BLaER1 treated with 17β-estradiol and CSF1 and Interleukin-3, amounts not matched to agents 10 nM and 100 nM (cell line): ENCODE data around the gene SSBP2.

Experiments used
- H3K27ac ChIP-seq, 11 experiments: shearing (Covaris generic); formaldehyde crosslinking; 2 replicates each; pipeline ENCODE4 v1.8.1; 2022
- H3K27me3 ChIP-seq, 11 experiments: shearing (Covaris generic); formaldehyde crosslinking; 2 replicates each; pipeline ENCODE4 v1.8.1; 2022
- H3K36me3 ChIP-seq, 11 experiments: shearing (Covaris generic); formaldehyde crosslinking; 2 replicates each; pipeline ENCODE4 v1.8.1; 2022
- H3K4me1 ChIP-seq, 10 experiments: shearing (Covaris generic); formaldehyde crosslinking; 2 replicates each; pipeline ENCODE4 v1.8.1; 2022
- H3K4me2 ChIP-seq, 11 experiments: shearing (Covaris generic); formaldehyde crosslinking; 2 replicates each; pipeline ENCODE4 v1.8.1; 2022
- H3K4me3 ChIP-seq, 10 experiments: shearing (Covaris generic); formaldehyde crosslinking; 2 replicates each; pipeline ENCODE4 v1.8.1; 2022
- H3K9ac ChIP-seq, 11 experiments: shearing (Covaris generic); formaldehyde crosslinking; 2 replicates each; pipeline ENCODE4 v1.8.1; 2022
- H3K9me3 ChIP-seq, 11 experiments: shearing (Covaris generic); formaldehyde crosslinking; replicated peaks in 1 of 11; 2 replicates each; pipeline ENCODE4 v1.8.1; 2022
- H4K20me1 ChIP-seq, 11 experiments: shearing (Covaris generic); formaldehyde crosslinking; 2 replicates each; pipeline ENCODE4 v1.8.1; 2022
- Cebpa-rat ChIP-seq, 11 experiments: shearing (Covaris generic); IDR thresholded peaks; 2 replicates each; pipeline ENCODE4 v1.8.1; 2022

SSBP2 gene

GRCh38 chr5:81751009-81751835 lies at the start of gene SSBP2:
TSS of gene SSBP2 (minus strand) at chr5:81751097. CDS start at chr5:81751042, 55 bp downstream.
- TF ChIP-seq Cebpa-rat (IDR thresholded peaks at IDR 0.05) = no peak
- Histone ChIP-seq H3K4me2 (peak within 1 kb of the TSS; percentile 90 to 97 (median 94)), H3K27ac (peak within 1 kb of the TSS; percentile 76 to 98 (median 93)), H3K9ac (peak within 1 kb of the TSS; percentile 86 to 97 (median 91)), H3K27me3 (no peaks in the 10 kb centered on the region; a peak in 1 of 22 replicates), H4K20me1 (peaks cover 0 to 34% (median 0%) of the 10 kb centered on the region in 11 experiments; a peak in 7 of 22 replicates), H3K9me3 (no peaks in the 10 kb centered on the region), H3K36me3 (no peaks in the 10 kb centered on the region), H3K4me3 (peak within 1 kb of the TSS; percentile 69 to 86 (median 74)), H3K4me1 (peaks cover 31 to 65% (median 42%) of the 10 kb centered on the region in 10 experiments)

- H3K27me3 ChIP-seq = no peaks in the 10 kb centered on the region
- H3K27ac ChIP-seq = no peak overlapping the region
- H3K9me3 ChIP-seq = peaks cover 0 to 4% (median 0%) of the 10 kb centered on the region in 11 experiments; a peak in 1 of 22 replicates
- no peak overlapping the region for H3K4me3 ChIP-seq
- TF ChIP-seq Cebpa-rat (IDR thresholded peaks at IDR 0.05) = no peak
- H3K4me1 ChIP-seq = peaks cover 8 to 41% (median 16%) of the 10 kb centered on the region in 10 experiments; a peak in 19 of 20 replicates
- no peak overlapping the region for H3K4me2 ChIP-seq
- H4K20me1 ChIP-seq = no peaks in the 10 kb centered on the region
- H3K36me3 ChIP-seq = no peaks in the 10 kb centered on the region
- no peak overlapping the region for H3K9ac ChIP-seq
Observed at GRCh38 chr5:81795666-81796065, 44.8 kb upstream of the SSBP2 start.

GRCh38 chr5:81794226-81794625 lies 43.3 kb upstream of the SSBP2 start:
- Histone ChIP-seq H3K27ac (no peak overlapping the region), H3K4me2 (no peak overlapping the region), H3K4me3 (no peak overlapping the region), H3K27me3 (no peaks in the 10 kb centered on the region), H4K20me1 (no peaks in the 10 kb centered on the region), H3K9ac (no peak overlapping the region), H3K4me1 (peaks cover 8 to 33% (median 16%) of the 10 kb centered on the region in 10 experiments; a peak in 18 of 20 replicates), H3K9me3 (no peaks in the 10 kb centered on the region), H3K36me3 (no peaks in the 10 kb centered on the region)
- TF ChIP-seq Cebpa-rat (IDR thresholded peaks at IDR 0.05) = no peak

- TF ChIP-seq Cebpa-rat (IDR thresholded peaks at IDR 0.05) = no peak
- Histone ChIP-seq H3K27me3 (no peaks in the 10 kb centered on the region), H3K9me3 (0 out of 22 replicates have a peak, but pooled peaks cover 0 to 5% (median 0%) of the 10 kb centered on the region in 11 experiments), H3K36me3 (no peaks in the 10 kb centered on the region), H4K20me1 (no peaks in the 10 kb centered on the region), H3K9ac (no peak overlapping the region), H3K4me3 (no peak overlapping the region), H3K4me2 (no peak overlapping the region), H3K4me1 (peaks cover 21 to 42% (median 27%) of the 10 kb centered on the region in 10 experiments), H3K27ac (no peak overlapping the region)
Observed at GRCh38 chr5:81790336-81790735, 39.4 kb upstream of the SSBP2 start.

GRCh38 chr5:81789033-81789432 lies 38.1 kb upstream of the SSBP2 start:
- no peak overlapping the region for H3K27ac ChIP-seq
- 0 out of 22 replicates have a peak, but pooled peaks cover 0 to 5% (median 0%) of the 10 kb centered on the region in 11 experiments for H3K9me3 ChIP-seq
- TF ChIP-seq Cebpa-rat (IDR thresholded peaks at IDR 0.05) = no peak
- no peaks in the 10 kb centered on the region for H3K27me3 ChIP-seq
- no peaks in the 10 kb centered on the region for H4K20me1 ChIP-seq
- peak overlapping the region; percentile 26 to 75 (median 59); a peak in 20 of 22 replicates for H3K4me2 ChIP-seq
- H3K4me3 ChIP-seq = no peak overlapping the region
- no peaks in the 10 kb centered on the region for H3K36me3 ChIP-seq
- no peak overlapping the region for H3K9ac ChIP-seq
- H3K4me1 ChIP-seq = peaks cover 21 to 43% (median 27%) of the 10 kb centered on the region in 10 experiments

GRCh38 chr5:81788329-81788728 lies 37.4 kb upstream of the SSBP2 start:
- Histone ChIP-seq H3K4me3 (no peak overlapping the region), H3K27ac (peak overlapping the region in 2 of 11 experiments; percentile 7 to 9; a peak in 5 of 22 replicates), H3K27me3 (no peaks in the 10 kb centered on the region), H4K20me1 (no peaks in the 10 kb centered on the region), H3K4me1 (peaks cover 21 to 43% (median 27%) of the 10 kb centered on the region in 10 experiments), H3K9ac (peak overlapping the region in 1 of 11 experiments; percentile 2; a peak in 1 of 22 replicates), H3K36me3 (no peaks in the 10 kb centered on the region), H3K9me3 (0 out of 22 replicates have a peak, but pooled peaks cover 0 to 5% (median 0%) of the 10 kb centered on the region in 11 experiments), H3K4me2 (peak overlapping the region; percentile 26 to 75 (median 59))
- TF ChIP-seq Cebpa-rat (IDR thresholded peaks at IDR 0.05) = no peak

- H3K4me3 ChIP-seq = no peak overlapping the region; a peak in 1 of 20 replicates
Observed at GRCh38 chr5:81787474-81788242, 36.8 kb upstream of the SSBP2 start.

GRCh38 chr5:81786991-81787390 lies 36.1 kb upstream of the SSBP2 start:
- Histone ChIP-seq H3K27me3 (no peaks in the 10 kb centered on the region), H3K36me3 (no peaks in the 10 kb centered on the region), H3K9me3 (0 out of 22 replicates have a peak, but pooled peaks cover 0 to 5% (median 0%) of the 10 kb centered on the region in 11 experiments), H3K4me2 (peak overlapping the region in 9 of 11 experiments; percentile 5 to 75 (median 60); a peak in 16 of 22 replicates), H3K4me1 (peaks cover 21 to 43% (median 27%) of the 10 kb centered on the region in 10 experiments), H3K4me3 (no peak overlapping the region), H3K9ac (no peak overlapping the region), H4K20me1 (no peaks in the 10 kb centered on the region), H3K27ac (no peak overlapping the region; a peak in 1 of 22 replicates)
- no peak for TF ChIP-seq Cebpa-rat (IDR thresholded peaks at IDR 0.05)

More at GRCh38 chr5:81787474-81788242, 36.8 kb upstream of the SSBP2 start:
- Histone ChIP-seq H3K4me1 (peaks cover 21 to 43% (median 27%) of the 10 kb centered on the region in 10 experiments), H4K20me1 (no peaks in the 10 kb centered on the region), H3K4me2 (peak overlapping the region; percentile 26 to 75 (median 59)), H3K27me3 (no peaks in the 10 kb centered on the region), H3K36me3 (no peaks in the 10 kb centered on the region), H3K27ac (peak overlapping the region in 3 of 11 experiments; percentile 7 to 25 (median 9); a peak in 5 of 22 replicates), H3K9me3 (0 out of 22 replicates have a peak, but pooled peaks cover 0 to 5% (median 0%) of the 10 kb centered on the region in 11 experiments), H3K9ac (peak overlapping the region in 1 of 11 experiments; percentile 2; a peak in 1 of 22 replicates)
- TF ChIP-seq Cebpa-rat (IDR thresholded peaks at IDR 0.05) = no peak
